ENCODE results near the gene CPNE8.

GRCh38 chr12:38776647-38777046 is 128.7 kb downstream of the CPNE8 start:
- no peak for TF ChIP-seq CTCF (conservative IDR thresholded peaks at IDR 0.05)
- no peak for TF ChIP-seq EZH2 (IDR thresholded peaks at IDR 0.05; ENCODE audit: low read depth)
